CD14-positive monocyte (primary cell): ENCODE measurements around the gene TBXAS1. TPM values are rescaled to one million over a fixed set of nuclear protein-coding genes. Genes with fewer than 3 reads are reported as not detected.

Experiments
- DNase-seq, 3 donors: peaks; one replicate each; pipeline ENCODE4 v3.0.0-alpha.2; 2011 to 2022
- H2AFZ ChIP-seq: 2 replicates; pipeline ENCODE4 v1.6.0; 2012; ENCODE audit warnings: mild to moderate bottlenecking, low read depth, low read length, inconsistent platforms; ENCODE audit not compliant: insufficient read depth, poor library complexity, severe bottlenecking
- H3K27ac ChIP-seq, 2 donors: 1 replicate in 1 of 2; 2 replicates in 1 of 2; pipeline ENCODE4 v1.5.1; 2012 to 2013; ENCODE audit warnings: low read length in 2 of 2, control low read depth in 1 of 2, inconsistent platforms in 1 of 2, low read depth in 1 of 2, mild to moderate bottlenecking in 1 of 2
- H3K27me3 ChIP-seq, 2 donors: one replicate each; pipeline versions ENCODE4 v1.6.0 to v1.6.1; 2011 to 2013; ENCODE audit warnings: low read length in 2 of 2; ENCODE audit not compliant: control insufficient read depth in 2 of 2, insufficient read depth in 2 of 2
- H3K36me3 ChIP-seq, 2 donors: replicated peaks in 1 of 2; 1 replicate in 1 of 2; 2 replicates in 1 of 2; pipeline versions ENCODE4 v1.5.1 to v1.6.1; 2012 to 2013; ENCODE audit warnings: low read length in 2 of 2, control low read depth in 1 of 2, inconsistent platforms in 1 of 2, mild to moderate bottlenecking in 1 of 2; ENCODE audit not compliant: insufficient read depth in 2 of 2, control insufficient read depth in 1 of 2
- H3K4me1 ChIP-seq, 2 donors: 1 replicate in 1 of 2; 2 replicates in 1 of 2; pipeline versions ENCODE4 v1.5.1 to v1.6.1; 2012 to 2013; ENCODE audit warnings: low read length in 2 of 2, control low read depth in 1 of 2, inconsistent platforms in 1 of 2, mild to moderate bottlenecking in 1 of 2, moderate library complexity in 1 of 2; ENCODE audit not compliant: insufficient read depth in 2 of 2, control insufficient read depth in 1 of 2
- H3K4me2 ChIP-seq: replicated peaks from 2 replicates; pipeline ENCODE3; 2012; ENCODE audit warnings: low read length, moderate library complexity, mild to moderate bottlenecking; ENCODE audit not compliant: poor library complexity, severe bottlenecking; ENCODE audit errors: extremely low read depth
- H3K4me3 ChIP-seq, 3 experiments: fragments of 200-600 bp in 1 of 3; sonication (generic) in 1 of 3; replicated peaks in 1 of 3; 1 replicate in 2 of 3; 2 replicates in 1 of 3; pipeline ENCODE4 v1.5.1; 2011 to 2013; ENCODE audit warnings: low read length in 3 of 3, mild to moderate bottlenecking in 3 of 3, control low read depth in 2 of 3, low read depth in 2 of 3, inconsistent platforms in 1 of 3, moderate library complexity in 1 of 3
- H3K79me2 ChIP-seq: 2 replicates; pipeline ENCODE4 v1.6.0; 2012; ENCODE audit warnings: mild to moderate bottlenecking, control low read depth, inconsistent platforms, low read length, moderate library complexity; ENCODE audit not compliant: insufficient read depth
- H3K9ac ChIP-seq: 2 replicates; pipeline ENCODE4 v1.6.0; 2017; ENCODE audit warnings: low read length, mild to moderate bottlenecking; ENCODE audit not compliant: insufficient read depth, poor library complexity, severe bottlenecking
- H3K9me3 ChIP-seq, 2 donors: replicated peaks in 1 of 2; 1 replicate in 1 of 2; 2 replicates in 1 of 2; pipeline versions ENCODE4 v1.5.1 to v1.6.1; 2012 to 2013; ENCODE audit warnings: low read length in 2 of 2, control low read depth in 1 of 2; ENCODE audit not compliant: control insufficient read depth in 1 of 2, insufficient read depth in 1 of 2
- H4K20me1 ChIP-seq: 2 replicates; pipeline ENCODE4 v1.6.0; 2012; ENCODE audit warnings: mild to moderate bottlenecking, low read length, control low read depth, moderate library complexity; ENCODE audit not compliant: insufficient read depth
- H3K27ac Mint-ChIP-seq, 7 donors: one replicate each; pipeline ENCODE4 v1.8.0; 2020; ENCODE audit warnings: mild to moderate bottlenecking in 7 of 7, mixed read lengths in 7 of 7, moderate library complexity in 6 of 7, inconsistent platforms in 2 of 7
- H3K27me3 Mint-ChIP-seq, 3 donors: one replicate each; pipeline ENCODE4 v1.8.0; 2021 to 2022; ENCODE audit warnings: low read depth in 3 of 3, mild to moderate bottlenecking in 3 of 3, mixed read lengths in 3 of 3, moderate library complexity in 3 of 3, inconsistent platforms in 1 of 3
- H3K36me3 Mint-ChIP-seq, 2 donors: one replicate each; pipeline ENCODE4 v1.8.0; 2020; ENCODE audit warnings: mixed read lengths in 2 of 2, inconsistent platforms in 1 of 2, mild to moderate bottlenecking in 1 of 2
- H3K4me1 Mint-ChIP-seq: one replicate; pipeline ENCODE4 v1.8.0; 2020; ENCODE audit warnings: mild to moderate bottlenecking, mixed read lengths
- H3K4me3 Mint-ChIP-seq, 2 donors: one replicate each; pipeline ENCODE4 v1.8.0; 2020; ENCODE audit warnings: mild to moderate bottlenecking in 2 of 2, mixed read lengths in 2 of 2, moderate library complexity in 1 of 2
- H3K9me3 Mint-ChIP-seq, 7 donors: one replicate each; pipeline ENCODE4 v1.8.0; 2020 to 2022; ENCODE audit warnings: mixed read lengths in 7 of 7, mild to moderate bottlenecking in 6 of 7, moderate library complexity in 6 of 7, inconsistent platforms in 2 of 7
- CTCF ChIP-seq: fragments of 200-600 bp; IDR thresholded peaks from one replicate; pipeline ENCODE4 v1.8.0; 2022; ENCODE audit warnings: antibody characterized with exemption, mild to moderate bottlenecking
- WGBS: methylation state at CpG from one replicate; pipeline ENCODE4 v1.1.5; 2013; ENCODE audit warnings: missing lambda C conversion rate; ENCODE audit not compliant: insufficient coverage; 5-methylcytosine and 5-hydroxymethylcytosine counted together
- intact Hi-C, 2 donors: fragments of 100-400 bp; cut with micrococcal nuclease; formaldehyde crosslinking; loops; one replicate each; pipeline versions ENCODE4 v1.15.0 to v1.15.1; 2023
- polyA plus RNA-seq, 3 donors: library from polyadenylated mRNA; depleted of rRNA in 1 of 3; unstranded in 2 of 3; stranded (reverse) in 1 of 3; fragments of 300-500 nt in 2 of 3; fragments of >200 nt in 1 of 3; fragmentation: Illumina TruSeq in 2 of 3; gene quantifications; 1 replicate in 2 of 3; 2 replicates in 1 of 3; pipeline ENCODE4 v1.2.3, GENCODE V29; 2012 to 2021

The TBXAS1 gene
- polyA plus RNA-seq, 3 donors, result 289 to 335 (median 298) TPM

- Mint-ChIP-seq H3K36me3 (peaks cover 62 to 83% of the 10 kb centered on the region in 2 donors), H3K27me3 (peaks cover 0 to 3% (median 1%) of the 10 kb centered on the region in 3 donors), H3K27ac (peak overlapping the region in 1 of 7 donors; percentile 80), H3K9me3 (peaks cover 0 to 2% (median 0%) of the 10 kb centered on the region in 7 donors), H3K4me3 (no peak overlapping the region), H3K4me1 (peaks cover 21% of the 10 kb centered on the region)
- Histone ChIP-seq H3K79me2 (no peaks in the 10 kb centered on the region), H3K4me3 (no peak overlapping the region), H3K9me3 (no peaks in the 10 kb centered on the region), H3K4me1 (peaks cover 8 to 11% of the 10 kb centered on the region in 2 donors), H3K9ac (no peak overlapping the region), H4K20me1 (peaks cover 100% of the 10 kb centered on the region), H3K27ac (no peak overlapping the region), H3K4me2 (no peak overlapping the region), H2AFZ (no peak overlapping the region), H3K27me3 (no peaks in the 10 kb centered on the region), H3K36me3 (peaks cover 54 to 83% of the 10 kb centered on the region in 2 donors)
- peak in 1 of 3 donors; percentile 17 for DNase-seq
- 88% methylated on average over 4 of the region's 8 CpGs for WGBS
- intact Hi-C loops, result no loop called here
- no peak for TF ChIP-seq CTCF
These were observed 164.1 kb downstream of the TBXAS1 start for GRCh38 chr7:139993169-139993568.

GRCh38 chr7:139993592-139993991, 164.5 kb downstream of the TBXAS1 start:
- H3K36me3 ChIP-seq, result peaks cover 54 to 83% of the 10 kb centered on the region in 2 donors
- no peak overlapping the region for H3K9ac ChIP-seq
- no peak overlapping the region for H3K4me2 ChIP-seq
- TF ChIP-seq CTCF, result no peak
- no peak overlapping the region for H2AFZ ChIP-seq
- no CpG with 5 or more reads among the region's 2 CpGs for WGBS
- peak overlapping the region in 1 of 7 donors; percentile 31 for H3K27ac Mint-ChIP-seq
- no peak overlapping the region for H3K4me3 Mint-ChIP-seq
- peaks cover 8 to 11% of the 10 kb centered on the region in 2 donors for H3K4me1 ChIP-seq
- peaks cover 58 to 83% of the 10 kb centered on the region in 2 donors for H3K36me3 Mint-ChIP-seq
- intact Hi-C loops, result no loop called here
- no peaks in the 10 kb centered on the region for H3K27me3 ChIP-seq
- peaks cover 21% of the 10 kb centered on the region for H3K4me1 Mint-ChIP-seq
- H3K27me3 Mint-ChIP-seq, result peaks cover 0 to 3% (median 1%) of the 10 kb centered on the region in 3 donors
- H4K20me1 ChIP-seq, result peaks cover 100% of the 10 kb centered on the region
- H3K27ac ChIP-seq, result no peak overlapping the region
- no peaks in the 10 kb centered on the region for H3K79me2 ChIP-seq
- DNase-seq, result no peak
- H3K4me3 ChIP-seq, result no peak overlapping the region
- no peaks in the 10 kb centered on the region for H3K9me3 ChIP-seq
- peaks cover 0 to 2% (median 0%) of the 10 kb centered on the region in 7 donors for H3K9me3 Mint-ChIP-seq
